Skin of body (tissue), 2 donors: Measurements from ENCODE around the gene TRPM2. TPM values are rescaled to one million over a fixed set of nuclear protein-coding genes. Genes with fewer than 3 reads are reported as not detected.

ENCODE experiments used
- DNase-seq: peaks from one replicate; lab custom pipeline; 2025; lab: John Stamatoyannopoulos, UW
- total RNA-seq: library from RNA; depleted of rRNA; stranded (reverse); fragments of >200 nt; gene quantifications from one replicate; pipeline ENCODE4 v1.2.3, GENCODE V29; 2014

TRPM2 gene
- total RNA-seq, 1 donor from 2014 or later: 1.8 TPM

DNA sequence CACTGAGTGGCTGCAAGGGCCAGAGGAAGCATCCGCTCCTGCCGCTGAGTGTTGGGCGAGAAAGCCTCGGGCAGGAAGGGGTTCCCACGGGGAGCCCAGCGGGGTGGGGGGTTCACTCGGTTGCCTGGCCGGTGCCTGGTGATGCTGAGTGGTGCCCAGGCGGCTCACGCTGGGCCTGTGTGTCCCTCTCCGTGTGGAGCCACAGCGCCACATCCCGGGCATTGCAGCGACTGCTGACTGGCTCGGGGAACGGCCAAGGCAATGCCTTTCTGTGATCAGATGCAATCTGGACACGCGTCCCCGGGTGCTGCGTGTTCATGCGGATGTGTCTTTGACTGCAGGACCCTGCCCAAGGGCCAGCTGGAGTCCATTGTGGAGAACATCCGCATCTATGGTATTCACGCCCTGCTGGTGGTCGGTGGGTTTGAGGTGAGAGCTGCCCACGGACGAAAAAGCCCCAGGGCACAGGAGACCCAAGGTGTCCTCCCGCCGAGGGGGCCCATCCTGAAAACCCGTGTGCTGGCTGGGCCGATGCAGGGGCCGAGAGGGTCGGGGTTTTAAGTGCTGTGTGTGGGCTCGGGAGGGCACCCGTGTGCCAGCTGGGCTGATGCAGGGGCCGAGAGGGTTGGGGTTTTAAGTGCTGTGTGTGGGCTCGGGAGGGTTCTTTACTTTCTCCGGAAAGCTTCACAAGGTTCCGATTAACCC, 30.6 kb upstream of the TRPM2 start:
- no peak for DNase-seq

- DNase-seq: no peak
Measured at GRCh38 chr21:44323591-44323990, 29.8 kb upstream of the TRPM2 start.

DNA sequence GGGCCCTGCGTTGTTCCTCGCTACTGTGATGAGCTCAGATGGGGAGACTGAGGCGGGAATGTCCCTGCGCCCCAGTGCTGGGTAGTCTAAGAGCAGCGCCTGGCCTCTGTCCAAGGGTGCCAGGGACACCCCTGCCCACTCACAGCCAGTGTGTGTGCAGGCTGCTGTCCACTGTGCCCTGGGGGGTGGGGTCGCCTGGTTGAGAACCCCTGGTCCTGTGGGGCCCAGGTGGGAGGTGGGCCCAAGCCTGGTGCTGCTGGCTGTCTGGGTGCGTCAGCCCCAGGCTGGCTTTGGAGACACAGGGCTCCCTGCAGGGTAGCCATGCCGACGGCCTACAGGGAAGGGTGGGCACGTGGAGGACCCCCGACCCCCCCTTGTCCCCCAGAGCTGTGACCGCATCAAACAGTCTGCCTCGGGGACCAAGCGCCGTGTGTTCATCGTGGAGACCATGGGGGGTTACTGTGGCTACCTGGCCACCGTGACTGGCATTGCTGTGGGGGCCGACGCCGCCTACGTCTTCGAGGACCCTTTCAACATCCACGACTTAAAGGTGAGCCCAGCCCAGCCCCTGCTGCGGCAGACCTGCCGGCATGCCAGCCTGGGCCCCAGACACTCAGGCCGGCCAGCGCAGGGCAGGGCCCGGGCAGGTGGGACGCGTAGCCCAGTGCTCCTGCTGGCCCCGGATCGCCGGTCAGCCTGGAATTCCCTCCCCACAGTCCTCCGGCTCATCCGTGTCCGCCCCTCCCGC, 29.1 kb upstream of the TRPM2 start:
- DNase-seq: no peak

DNA sequence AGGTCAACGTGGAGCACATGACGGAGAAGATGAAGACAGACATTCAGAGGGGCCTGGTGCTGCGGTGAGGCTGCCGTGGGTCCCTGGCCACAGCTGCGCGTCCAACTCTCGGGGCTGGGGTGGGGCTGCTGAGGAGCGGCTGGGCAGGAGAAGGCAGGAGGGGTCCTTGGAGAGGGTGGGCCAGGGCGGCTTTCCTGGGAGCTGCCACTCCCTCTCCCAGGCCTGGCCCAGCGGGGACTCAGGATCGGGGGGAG, 28.6 kb upstream of the TRPM2 start:
- DNase-seq: no peak

- no peak for DNase-seq
Measured at GRCh38 chr21:44325386-44326271, 27.8 kb upstream of the TRPM2 start.

- no peak for DNase-seq
Measured at GRCh38 chr21:44326272-44326647, 27.2 kb upstream of the TRPM2 start.

- DNase-seq: no peak
Measured at GRCh38 chr21:44326716-44327602, 26.5 kb upstream of the TRPM2 start.

- no peak for DNase-seq
Measured at GRCh38 chr21:44327603-44327974, 25.8 kb upstream of the TRPM2 start.

- no peak for DNase-seq
Measured at GRCh38 chr21:44328242-44328895, 25.1 kb upstream of the TRPM2 start.

DNA sequence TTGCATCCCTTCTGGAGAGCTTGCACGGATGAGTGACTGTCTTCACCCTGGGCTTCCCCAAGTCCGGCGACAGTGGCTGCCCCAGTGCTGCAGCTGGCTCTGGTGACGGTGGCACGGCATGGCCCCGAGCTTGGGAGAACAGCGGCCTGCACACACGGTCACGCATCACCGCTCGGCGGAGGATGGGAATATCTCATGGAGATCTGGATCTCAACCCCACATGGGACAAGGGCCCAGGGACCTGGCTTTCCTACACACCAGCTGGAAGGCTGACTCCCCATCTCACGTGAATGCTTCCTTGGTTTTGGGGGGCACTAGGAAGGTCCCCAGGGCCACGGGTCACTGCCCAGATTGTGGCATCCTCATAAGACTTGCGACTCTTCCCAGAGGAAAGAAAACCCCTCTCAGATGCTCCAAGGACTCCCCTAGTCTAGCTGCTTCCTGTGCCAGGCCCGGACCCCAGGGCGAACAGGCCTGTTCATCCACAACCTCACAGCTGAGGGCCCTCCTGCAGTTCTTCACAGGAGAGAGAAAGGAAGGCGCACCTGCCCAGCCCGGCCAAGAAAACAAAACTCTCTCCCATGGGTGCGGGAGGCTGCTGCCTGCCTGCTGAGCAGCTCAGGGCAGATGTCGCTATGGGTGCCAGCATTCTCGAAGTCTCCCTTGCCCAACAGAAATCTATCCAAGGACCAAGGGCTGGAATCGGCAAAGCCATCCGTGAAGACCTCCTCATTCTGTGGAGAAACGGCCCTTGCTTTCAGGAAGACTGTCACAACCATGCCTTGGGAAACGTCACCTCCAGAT, 24.1 kb upstream of the TRPM2 start:
- DNase-seq: no peak

GRCh38 chr21:44329971-44330681, 23.3 kb upstream of the TRPM2 start:
- no peak for DNase-seq

GRCh38 chr21:44330698-44331097, 22.7 kb upstream of the TRPM2 start:
- DNase-seq: no peak

DNA sequence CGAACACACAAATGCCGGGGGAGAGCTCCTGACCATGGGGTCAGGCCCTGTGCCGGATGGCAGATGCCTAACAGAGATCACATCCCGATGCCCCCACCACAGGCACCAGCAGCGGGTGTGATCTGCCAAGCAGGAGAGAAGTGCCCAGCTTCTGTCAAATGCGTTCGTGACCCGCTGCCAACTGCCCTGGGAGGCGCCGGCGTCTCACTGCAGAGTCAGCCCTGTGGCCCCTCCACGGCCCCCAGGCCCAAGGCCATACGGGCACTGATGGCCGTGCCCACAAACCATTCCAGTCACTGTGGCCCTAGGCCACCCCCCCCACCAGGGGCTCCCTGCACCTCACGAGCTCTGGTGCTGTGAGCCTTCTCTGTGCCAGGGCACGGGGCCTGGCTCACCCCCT, 22.2 kb upstream of the TRPM2 start:
- DNase-seq: no peak

DNA sequence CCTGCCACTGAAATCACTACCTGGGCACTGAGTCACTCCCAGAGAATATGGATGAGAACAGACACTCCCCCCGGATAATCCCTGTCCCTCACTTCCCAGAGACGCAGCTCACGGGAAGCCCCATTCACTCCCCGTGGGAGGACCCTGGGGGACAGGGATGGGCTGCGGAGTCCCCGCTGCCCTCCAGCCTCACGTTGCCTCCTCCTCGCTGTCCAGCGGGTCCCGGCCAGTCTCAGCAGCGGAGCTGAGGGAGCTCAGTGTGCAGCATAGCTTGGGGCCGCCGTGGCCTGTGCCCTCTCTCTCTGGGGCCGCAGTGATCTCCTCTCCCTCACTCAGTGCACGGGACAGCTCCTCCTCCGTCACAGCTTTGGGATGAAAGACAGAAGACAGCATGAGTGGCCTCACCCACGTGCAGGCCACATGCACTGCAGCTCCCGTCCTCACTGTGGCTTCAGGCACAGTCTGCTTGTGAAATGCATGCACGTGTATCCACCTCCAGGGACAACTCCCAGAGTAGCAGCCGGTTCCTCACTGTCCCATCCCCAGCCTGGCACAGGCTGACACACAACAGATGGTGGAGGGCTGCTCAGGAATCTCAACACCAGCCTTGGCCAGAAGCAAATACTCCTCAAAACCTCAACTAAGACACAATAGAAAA, 21.6 kb upstream of the TRPM2 start:
- no peak for DNase-seq

- DNase-seq: no peak
Measured at GRCh38 chr21:44332383-44332782, 21.0 kb upstream of the TRPM2 start.

- no peak for DNase-seq
Measured at GRCh38 chr21:44332965-44333364, 20.5 kb upstream of the TRPM2 start.

DNA sequence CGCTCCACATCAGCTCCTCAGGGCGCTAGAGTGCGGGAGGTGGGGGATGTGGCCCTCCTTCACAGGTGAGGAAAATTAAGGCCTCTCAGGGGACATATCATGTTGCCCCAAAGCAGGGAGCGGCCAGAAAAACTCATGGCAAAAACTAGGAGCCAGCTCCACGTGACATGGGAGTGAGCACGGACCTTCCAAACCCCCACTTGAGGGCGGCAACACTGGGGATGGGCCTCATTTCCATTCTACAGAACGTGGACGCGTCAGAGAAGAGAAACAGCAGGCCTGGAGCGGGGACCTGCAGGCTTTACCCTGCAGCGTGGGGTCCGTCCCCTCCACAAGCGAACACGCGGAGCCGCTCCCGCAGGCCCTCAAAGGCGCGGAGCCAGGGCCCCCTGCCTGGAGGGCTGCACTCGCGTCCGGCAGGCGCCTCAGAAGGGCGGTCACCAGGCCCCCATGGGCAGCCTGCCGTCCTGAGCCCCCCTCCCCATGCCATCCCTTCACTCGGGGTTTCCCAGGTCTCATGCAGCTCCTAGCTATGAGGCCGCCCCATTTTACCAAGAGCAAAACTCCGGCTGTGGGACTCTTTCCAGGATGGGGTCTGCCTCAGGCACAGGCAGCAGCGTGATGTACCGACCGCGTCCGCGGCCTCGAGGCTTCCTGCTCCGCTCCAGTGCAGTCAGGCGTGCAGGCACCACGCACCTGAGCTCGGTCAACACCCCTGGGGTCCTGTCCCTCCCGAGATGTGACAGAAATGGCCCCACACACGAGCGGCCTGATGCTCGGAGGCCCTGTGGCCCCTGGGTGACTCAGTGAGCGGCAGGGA, 19.7 kb upstream of the TRPM2 start:
- no peak for DNase-seq
